K562 (cell line): ENCODE results near the gene PNPLA2. TPM values are rescaled to one million over a fixed set of nuclear protein-coding genes. Genes with fewer than 3 reads are reported as not detected.
A peak's percentile ranks its signal among the peaks of the same experiment; 100 is the strongest.

Experiments
- DDX20 ChIP-seq: fragments of 450-650 bp; IDR thresholded peaks from 2 replicates; pipeline ENCODE4 v1.6.1; 2016; ENCODE audit warnings: missing genetic modification characterization, low read depth, mild to moderate bottlenecking, missing compliant biosample characterization, moderate library complexity
- FOXJ2 ChIP-seq: fragments of 200-800 bp; sonication (Bioruptor generic); IDR thresholded peaks from 2 replicates; pipeline ENCODE4 v1.6.1; 2016; ENCODE audit warnings: missing genetic modification characterization, missing compliant biosample characterization
- HNRNPL ChIP-seq: fragments of 200-400 bp; formaldehyde crosslinking; IDR thresholded peaks from 2 replicates; pipeline ENCODE4 v1.6.1; 2017; ENCODE audit warnings: low read depth, mild to moderate bottlenecking, low read length
- JUN ChIP-seq, 2 experiments: sonication (generic) in 1 of 2; formaldehyde crosslinking in 1 of 2; IDR thresholded peaks; 2 replicates each; pipeline versions ENCODE4 v1.6.1 to v1.8.0; 2012 to 2022; ENCODE audit warnings: borderline replicate concordance in 2 of 2, mild to moderate bottlenecking in 2 of 2, improper control_type of control experiment in 1 of 2, low read depth in 1 of 2, low read length in 1 of 2, missing genetic modification reagents in 1 of 2
- JUND ChIP-seq, 2 experiments: IDR thresholded peaks; 2 replicates in 1 of 2; 3 replicates in 1 of 2; pipeline ENCODE4 v1.6.1; 2011; ENCODE audit warnings: borderline replicate concordance in 2 of 2, low read depth in 2 of 2, low read length in 2 of 2, improper control_type of control experiment in 1 of 2, missing biosample characterization in 1 of 2, missing genetic modification characterization in 1 of 2, missing genetic modification reagents in 1 of 2
- KLF1 ChIP-seq: fragments of 450-650 bp; IDR thresholded peaks from 2 replicates; pipeline ENCODE4 v1.6.1; 2016; ENCODE audit warnings: missing genetic modification characterization, missing compliant biosample characterization
- L3MBTL2 ChIP-seq: fragments of 450-650 bp; IDR thresholded peaks from 2 replicates; pipeline ENCODE4 v1.6.1; 2016; ENCODE audit warnings: mild to moderate bottlenecking, moderate library complexity
- MIER1 ChIP-seq: fragments of 450-650 bp; IDR thresholded peaks from 2 replicates; pipeline ENCODE4 v1.6.1; 2016; ENCODE audit warnings: antibody characterized with exemption, mild to moderate bottlenecking, low read depth
- NR1H2 ChIP-seq: sonication (generic); formaldehyde crosslinking; IDR thresholded peaks from 2 replicates; pipeline ENCODE4 v1.4.0; 2020; ENCODE audit warnings: mild to moderate bottlenecking, missing genetic modification reagents
- PCBP1 ChIP-seq: fragments of 200-400 bp; formaldehyde crosslinking; IDR thresholded peaks from 2 replicates; pipeline ENCODE4 v1.6.1; 2018; ENCODE audit warnings: mild to moderate bottlenecking, low read depth, low read length; ENCODE audit not compliant: poor library complexity, severe bottlenecking
- POLR2B ChIP-seq: fragments of 450-650 bp; IDR thresholded peaks from 2 replicates; pipeline ENCODE4 v1.6.1; 2018; ENCODE audit warnings: low read depth; ENCODE audit not compliant: partially characterized antibody
- PPARD ChIP-seq: fragments of 250-450 bp; sonication (Bioruptor Pico); IDR thresholded peaks from 2 replicates; pipeline ENCODE4 v1.8.0; 2022; ENCODE audit warnings: inconsistent platforms, mild to moderate bottlenecking, moderate library complexity
- PTBP1 ChIP-seq: fragments of 200-400 bp; formaldehyde crosslinking; IDR thresholded peaks from 2 replicates; pipeline ENCODE4 v1.6.1; 2017; ENCODE audit warnings: low read depth, low read length
- THAP7 ChIP-seq: fragments of 250-450 bp; sonication (Bioruptor Pico); IDR thresholded peaks from 2 replicates; pipeline ENCODE4 v1.5.0; 2021
- THRAP3 ChIP-seq: fragments of 450-650 bp; IDR thresholded peaks from 2 replicates; pipeline ENCODE4 v1.6.1; 2016; ENCODE audit warnings: mild to moderate bottlenecking, inconsistent platforms, borderline replicate concordance
- ZNF217 ChIP-seq: sonication (generic); formaldehyde crosslinking; IDR thresholded peaks from 2 replicates; pipeline ENCODE4 v1.8.0; 2022; ENCODE audit warnings: mild to moderate bottlenecking, missing genetic modification reagents
- ZNF444 ChIP-seq: fragments of 250-450 bp; sonication (Bioruptor Pico); IDR thresholded peaks from 2 replicates; pipeline ENCODE4 v1.4.0; 2020; ENCODE audit warnings: mild to moderate bottlenecking, moderate library complexity
- ZNF609 ChIP-seq: sonication (generic); formaldehyde crosslinking; IDR thresholded peaks from 2 replicates; pipeline ENCODE4 v1.8.1; 2023; ENCODE audit warnings: missing genetic modification reagents, mild to moderate bottlenecking, borderline replicate concordance
- polyA plus RNA-seq, 8 experiments: library from polyadenylated mRNA; depleted of rRNA in 4 of 8; stranded (reverse) in 5 of 8; unstranded in 3 of 8; fragments of >200 nt; fragmentation: Nextera tagmentation in 2 of 8; fragmentation: Illumina TruSeq in 1 of 8; extraction: Ambion mirVana in 2 of 8; extraction: Trizol in 1 of 8; gene quantifications; 2 replicates each; pipeline versions ENCODE4 v1.2.1 to v1.2.3, GENCODE V29; 2011 to 2014; ENCODE audit warnings: inconsistent platforms in 1 of 8, missing spikeins in 1 of 8
- total RNA-seq, 7 experiments: library from RNA; depleted of rRNA in 6 of 7; stranded (reverse); fragments of >200 nt in 6 of 7; fragmentation: Illumina TruSeq in 2 of 7; extraction: Trizol in 2 of 7; gene quantifications; 2 replicates each; pipeline versions ENCODE4 v1.2.1 to v1.2.3, GENCODE V29; 2011 to 2021; ENCODE audit warnings: low replicate concordance in 1 of 7
- TF ChIP-seq, protein P1 (sequence below): sonication (generic); formaldehyde crosslinking; IDR thresholded peaks from 2 replicates; pipeline ENCODE4 v1.8.0; 2023; ENCODE audit warnings: mild to moderate bottlenecking, missing genetic modification reagents

Gene PNPLA2
- total and polyA plus RNA-seq, 9 of the 15 experiments (the other 6 are each of a cell fraction or from before 2014, with no cell fraction given), result 0.39 to 87.1 (median 8.4) TPM

- TF ChIP-seq PCBP1, result peak; percentile 26
- 0 out of 2 replicates have a peak, but pooled peaks have one; percentile 22 for TF ChIP-seq JUN (IDR thresholded peaks at IDR 0.05; ENCODE audit: borderline replicate concordance, low read depth, low read length)
- TF ChIP-seq JUN (CRISPR knock-in tag; IDR thresholded peaks at IDR 0.05; ENCODE audit: borderline replicate concordance), result no peak
- no peak for TF ChIP-seq ZNF609 (CRISPR knock-in tag)
- no peak for TF ChIP-seq PPARD (CRISPR knock-in tag)
- TF ChIP-seq DDX20 (tag), result no peak
- TF ChIP-seq JUND (IDR thresholded peaks at IDR 0.05; ENCODE audit: borderline replicate concordance, low read depth, low read length), result no peak
- TF ChIP-seq JUND (tag; IDR thresholded peaks at IDR 0.05; ENCODE audit: borderline replicate concordance, low read depth, low read length), result no peak
- TF ChIP-seq THRAP3, result no peak
- TF ChIP-seq KLF1 (tag), result 0 out of 2 replicates have a peak, but pooled peaks have one; percentile 42
- TF ChIP-seq THAP7 (CRISPR knock-in tag), result no peak
- TF ChIP-seq POLR2B, result peak; percentile 61
- TF ChIP-seq, protein P1, sequence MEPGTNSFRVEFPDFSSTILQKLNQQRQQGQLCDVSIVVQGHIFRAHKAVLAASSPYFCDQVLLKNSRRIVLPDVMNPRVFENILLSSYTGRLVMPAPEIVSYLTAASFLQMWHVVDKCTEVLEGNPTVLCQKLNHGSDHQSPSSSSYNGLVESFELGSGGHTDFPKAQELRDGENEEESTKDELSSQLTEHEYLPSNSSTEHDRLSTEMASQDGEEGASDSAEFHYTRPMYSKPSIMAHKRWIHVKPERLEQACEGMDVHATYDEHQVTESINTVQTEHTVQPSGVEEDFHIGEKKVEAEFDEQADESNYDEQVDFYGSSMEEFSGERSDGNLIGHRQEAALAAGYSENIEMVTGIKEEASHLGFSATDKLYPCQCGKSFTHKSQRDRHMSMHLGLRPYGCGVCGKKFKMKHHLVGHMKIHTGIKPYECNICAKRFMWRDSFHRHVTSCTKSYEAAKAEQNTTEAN (CRISPR knock-in tag), result no peak
- no peak for TF ChIP-seq MIER1
- no peak for TF ChIP-seq PTBP1
- peak; percentile 69 for TF ChIP-seq L3MBTL2
- no peak for TF ChIP-seq ZNF444 (CRISPR knock-in tag)
- TF ChIP-seq HNRNPL, result 0 out of 2 replicates have a peak, but pooled peaks have one; percentile 41
- TF ChIP-seq NR1H2 (CRISPR knock-in tag), result 0 out of 2 replicates have a peak, but pooled peaks have one; percentile 1
- no peak for TF ChIP-seq FOXJ2
- TF ChIP-seq ZNF217 (CRISPR knock-in tag), result no peak
These were observed 41.1 kb upstream of the PNPLA2 start, which contains the start of gene GATD1 (continued) for GRCh38 chr11:777288-778255.
